NCI-H510A (cell line): Measurements from ENCODE around the gene SNRPA1.
A peak's percentile ranks its signal among the peaks of the same experiment; 100 is the strongest.
"Not testable (repeated sequence)": the region's sequence is repeated elsewhere in the genome, so short reads cannot be mapped to it uniquely, and the experiment has no call there.

Experiments used
- DNase-seq: peaks from one replicate; lab custom pipeline; 2025; lab: John Stamatoyannopoulos, UW

SNRPA1 gene

DNA sequence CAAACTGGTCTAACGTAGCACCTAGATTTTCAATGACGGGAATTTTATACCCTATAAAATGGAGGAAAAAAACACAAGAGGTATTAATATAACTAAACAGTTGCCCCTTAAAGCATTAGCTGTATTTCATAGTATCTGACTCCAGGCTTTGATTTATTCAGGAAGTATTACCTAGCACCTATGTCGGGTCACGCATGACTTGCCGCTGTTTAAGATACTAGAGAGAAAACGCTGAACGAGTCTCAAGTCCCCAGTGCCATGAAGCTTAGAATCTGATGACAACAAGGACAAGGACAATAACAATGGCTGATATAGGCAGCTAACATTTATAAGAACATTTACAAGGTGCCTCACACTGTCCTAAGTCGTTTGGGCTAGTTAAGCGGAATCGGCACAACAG lies 1.9 kb downstream of the SNRPA1 start:
- no peak for DNase-seq

DNA sequence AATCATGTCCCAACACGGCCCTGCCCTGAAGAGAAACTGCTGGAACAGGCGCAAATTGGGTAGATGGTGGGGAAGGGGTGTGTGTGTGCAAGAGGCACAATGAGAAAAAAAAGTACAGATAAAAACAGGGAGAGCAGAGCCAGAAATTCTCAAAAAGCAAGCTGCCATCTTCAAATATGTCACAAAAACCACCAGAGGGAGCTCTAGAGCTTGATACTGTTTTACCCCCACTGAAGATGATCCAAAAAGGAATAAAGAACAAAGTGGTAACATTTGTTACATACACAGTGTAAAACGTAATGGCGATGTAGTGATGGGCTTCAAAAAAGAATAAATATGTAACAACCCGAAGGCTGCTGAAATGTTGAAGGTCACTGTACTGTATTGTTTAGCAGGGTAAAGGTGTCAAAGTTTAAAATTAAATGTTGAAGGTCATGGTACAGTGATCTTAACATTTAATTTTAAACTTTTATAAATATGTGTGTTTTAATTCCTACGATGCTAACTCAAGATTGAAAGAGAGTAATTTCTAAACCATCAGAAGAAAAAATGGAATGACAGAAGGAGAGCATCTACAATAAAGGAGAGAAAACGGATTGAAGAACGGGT lies 6.0 kb downstream of the SNRPA1 start:
- DNase-seq = no peak

DNA sequence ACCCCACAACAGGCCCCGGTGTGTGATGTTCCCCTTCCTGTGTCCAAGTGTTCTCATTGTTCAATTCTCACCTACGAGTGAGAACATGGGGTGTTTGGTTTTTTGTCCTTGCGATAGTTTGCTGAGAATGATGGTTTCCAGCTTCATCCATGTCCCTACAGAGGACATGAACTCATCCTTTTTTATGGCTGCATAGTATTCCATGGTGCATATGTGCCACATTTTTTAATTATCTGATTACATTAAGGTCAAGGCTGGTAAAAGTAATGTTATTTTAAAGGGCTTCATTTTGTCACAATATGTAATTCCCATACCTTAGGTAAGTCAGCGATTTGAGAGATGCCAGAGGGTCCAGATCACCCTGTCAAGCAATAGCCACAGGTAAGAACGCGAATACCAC lies 7.7 kb downstream of the SNRPA1 start:
- not testable (repeated sequence) for DNase-seq

DNA sequence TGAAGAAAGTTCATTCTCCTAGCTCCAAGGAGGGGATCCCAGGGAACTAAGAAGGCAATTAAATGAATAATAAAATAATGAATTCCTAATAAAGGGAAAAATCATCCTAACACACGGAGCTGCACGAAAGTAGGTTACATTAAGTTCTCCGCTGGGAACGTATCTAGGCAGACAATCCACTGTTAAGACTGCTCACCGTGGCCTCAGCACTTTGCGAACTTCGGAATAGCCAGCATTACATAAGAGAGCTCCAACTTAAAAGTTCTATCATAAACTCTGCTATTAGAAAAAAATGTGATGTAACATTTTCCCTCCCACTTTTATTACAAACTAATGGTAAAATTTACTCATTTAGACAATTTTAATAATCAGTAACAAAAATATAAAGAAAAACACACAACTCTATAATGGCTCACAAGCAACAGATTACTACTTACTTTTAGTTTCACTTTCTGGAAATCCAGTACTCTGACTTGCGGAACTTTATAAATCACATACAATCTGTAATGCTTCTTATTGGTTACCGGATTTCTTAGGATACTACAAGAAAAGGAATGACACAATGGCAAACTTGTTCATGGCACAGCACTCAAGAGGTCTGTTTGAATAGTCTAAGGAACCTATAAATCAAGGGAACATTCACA lies 8.5 kb downstream of the SNRPA1 start:
- no peak for DNase-seq

DNA sequence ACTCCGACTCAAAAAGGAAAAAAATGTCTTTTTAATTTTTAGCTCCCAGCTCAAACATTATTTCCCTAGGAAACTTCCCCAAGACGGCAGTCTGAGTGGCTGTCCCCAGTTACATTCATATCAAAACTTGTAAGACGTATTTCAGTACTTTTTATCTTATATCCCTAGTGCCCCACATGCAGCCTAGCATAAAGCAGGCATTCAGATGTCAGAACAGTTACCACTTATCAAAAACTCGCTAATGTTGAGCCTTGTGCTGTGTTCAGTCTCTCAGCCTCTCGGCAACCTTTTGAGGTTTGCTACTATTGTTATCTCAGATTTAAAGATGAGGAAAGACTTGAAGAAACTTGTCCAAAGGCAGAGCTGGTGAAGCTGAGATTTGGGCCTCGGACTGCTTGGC lies 11.1 kb downstream of the SNRPA1 start:
- no peak for DNase-seq

DNA sequence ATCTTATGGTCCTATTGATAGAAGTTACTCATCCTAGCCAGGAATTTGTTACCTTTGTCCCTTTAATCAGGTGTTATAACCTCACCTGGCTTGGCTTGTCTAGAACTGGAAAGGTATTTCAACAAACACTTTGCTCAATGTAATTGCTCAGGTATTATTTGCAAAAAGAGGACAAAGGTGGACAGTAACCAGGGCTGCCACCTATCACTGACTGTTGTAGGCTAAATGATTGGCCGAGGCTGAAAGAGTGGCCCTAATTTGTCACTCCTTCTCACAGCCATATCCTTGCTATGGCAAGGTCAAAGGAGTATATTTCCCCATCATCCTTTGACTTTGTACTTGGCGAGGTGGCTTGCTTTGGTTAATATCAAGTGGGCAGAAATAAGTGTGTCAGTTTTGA lies 15.0 kb downstream of the SNRPA1 start:
- DNase-seq = no peak

DNA sequence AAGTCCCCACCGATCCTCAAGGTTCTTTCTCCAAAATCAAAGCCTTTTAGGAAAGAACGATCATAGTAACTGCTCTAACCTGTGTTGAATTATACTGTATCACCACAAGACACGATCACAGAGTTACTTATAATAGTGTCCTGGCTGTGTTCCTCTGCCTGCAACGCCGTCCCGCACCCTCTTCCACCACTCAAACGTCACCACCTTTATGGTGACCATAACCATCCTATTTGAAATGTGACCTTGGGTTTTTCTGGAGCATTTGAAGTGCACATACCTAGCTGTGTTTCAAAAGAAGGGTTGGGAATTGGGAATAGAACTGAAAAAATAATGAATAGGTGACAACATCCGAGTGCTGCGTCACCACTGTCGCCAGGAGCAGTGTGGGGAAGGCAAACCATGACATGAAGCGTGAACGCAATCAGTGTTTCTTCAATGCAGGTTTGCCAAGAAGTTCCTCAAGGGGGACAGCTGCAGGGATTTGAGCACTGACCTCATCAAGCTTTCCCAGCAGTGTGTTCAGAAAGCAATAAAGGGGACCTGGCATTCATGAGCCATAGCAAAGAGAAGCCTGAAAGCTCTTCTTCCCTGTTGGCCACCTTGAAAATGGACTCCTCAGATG lies 17.0 kb downstream of the SNRPA1 start:
- DNase-seq = no peak

DNA sequence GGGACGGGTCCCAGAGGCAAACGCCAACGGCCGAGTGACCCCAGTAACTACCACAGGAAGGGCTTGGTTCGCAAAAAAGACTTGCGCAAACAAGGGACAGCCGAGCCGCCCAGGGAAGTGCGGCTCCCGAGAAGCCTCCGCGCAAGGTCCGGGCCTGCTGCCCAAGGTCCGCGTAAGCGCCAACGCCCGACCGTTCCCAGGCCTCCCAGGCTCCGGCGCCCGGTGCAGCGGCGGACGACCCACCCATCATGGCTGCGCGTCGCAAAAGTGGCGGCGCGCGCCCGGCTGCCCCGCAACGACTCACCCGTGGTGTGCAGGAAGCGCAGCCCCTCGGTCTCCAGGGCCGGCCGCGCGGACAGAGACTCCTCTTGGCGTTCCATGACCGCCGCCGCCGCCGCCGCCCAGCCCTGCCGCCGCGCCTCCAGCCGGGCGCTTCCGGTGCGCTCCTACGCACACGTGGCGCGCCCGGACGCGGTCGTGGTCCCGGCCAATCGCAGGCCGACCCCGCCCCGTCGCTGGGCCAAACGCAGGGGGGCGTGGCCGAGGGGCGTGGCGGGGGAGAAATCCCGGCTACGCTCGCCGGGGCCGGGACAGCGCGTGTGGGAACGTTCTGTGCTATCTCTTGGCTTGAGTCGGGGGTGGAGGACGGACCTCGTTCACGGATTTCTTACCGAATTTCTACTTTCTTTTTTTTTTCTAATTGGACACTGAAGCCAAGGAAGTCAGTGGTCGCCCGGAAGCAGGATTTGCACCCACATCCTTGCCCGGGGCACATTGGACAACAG lies 17.8 kb downstream of the SNRPA1 start, which contains the start of gene SELENOS:
SELENOS (minus strand) TSS at position 448 of the 785 bp plus-strand sequence; CDS start at position 380, 68 bp downstream.
- DNase-seq = peak; percentile 77

DNA sequence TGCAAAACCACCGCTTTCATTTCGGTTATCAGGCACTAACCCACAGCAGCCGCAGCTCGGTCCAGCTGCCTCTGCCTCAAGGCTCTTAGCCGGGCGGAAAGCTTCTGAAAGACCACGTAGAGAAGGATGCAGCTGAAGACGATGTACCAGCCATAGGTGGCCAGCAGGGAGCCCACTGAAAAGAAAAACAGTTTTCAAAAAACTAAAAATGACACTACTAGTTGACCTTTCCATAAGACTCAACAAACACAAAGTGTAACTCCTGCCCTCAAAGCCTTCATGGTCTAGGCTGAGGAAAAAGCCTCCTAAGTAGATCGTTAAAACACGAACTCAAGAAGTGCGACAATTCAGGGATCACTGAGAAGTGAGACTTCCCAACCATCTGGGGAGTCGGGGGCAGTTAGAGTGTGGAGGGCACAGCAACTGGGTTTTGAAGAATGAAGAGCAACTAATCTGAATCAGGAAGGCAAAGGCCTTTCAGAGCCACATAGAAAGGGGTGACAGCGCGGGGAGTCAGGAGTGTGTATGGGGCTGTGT lies 18.5 kb downstream of the SNRPA1 start:
- no peak for DNase-seq

DNA sequence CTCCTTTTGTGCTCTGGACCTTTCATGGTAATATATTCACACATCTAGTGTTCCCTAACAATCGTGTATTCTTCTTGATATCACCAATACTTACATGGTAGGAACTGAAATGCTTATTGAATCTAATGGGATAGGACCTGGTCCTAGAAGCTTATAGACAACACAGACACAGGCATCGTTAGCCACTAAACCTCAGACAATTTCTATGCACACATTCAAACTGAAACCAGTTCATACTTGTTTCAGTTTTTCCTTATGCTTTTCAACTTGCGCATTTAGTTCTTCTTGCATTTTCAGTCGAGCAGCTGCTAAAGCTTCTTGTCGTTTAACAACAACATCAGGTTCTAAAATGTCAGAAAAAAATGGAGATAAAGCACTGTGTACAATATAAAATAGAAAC lies 20.0 kb downstream of the SNRPA1 start:
- DNase-seq = no peak

DNA sequence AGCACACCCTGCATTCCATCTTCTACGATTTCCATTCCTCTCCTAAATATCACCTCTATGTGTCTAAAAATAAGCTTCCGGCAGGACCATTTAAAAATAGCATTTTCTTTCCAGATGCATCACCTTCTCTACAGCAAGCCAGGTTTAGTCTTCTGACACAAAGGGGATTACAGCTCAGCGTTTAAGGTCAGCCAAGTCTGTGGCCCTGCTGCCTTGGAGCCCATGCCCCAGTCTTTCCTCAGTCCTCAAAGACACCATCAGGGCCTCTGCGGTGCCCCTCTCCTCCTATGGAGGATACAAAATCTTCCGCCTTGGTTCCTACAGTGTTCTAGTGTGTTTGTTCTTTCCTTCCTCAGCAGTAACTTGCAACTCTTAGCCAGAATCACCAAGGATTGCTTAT lies 21.5 kb downstream of the SNRPA1 start:
- no peak for DNase-seq

DNA sequence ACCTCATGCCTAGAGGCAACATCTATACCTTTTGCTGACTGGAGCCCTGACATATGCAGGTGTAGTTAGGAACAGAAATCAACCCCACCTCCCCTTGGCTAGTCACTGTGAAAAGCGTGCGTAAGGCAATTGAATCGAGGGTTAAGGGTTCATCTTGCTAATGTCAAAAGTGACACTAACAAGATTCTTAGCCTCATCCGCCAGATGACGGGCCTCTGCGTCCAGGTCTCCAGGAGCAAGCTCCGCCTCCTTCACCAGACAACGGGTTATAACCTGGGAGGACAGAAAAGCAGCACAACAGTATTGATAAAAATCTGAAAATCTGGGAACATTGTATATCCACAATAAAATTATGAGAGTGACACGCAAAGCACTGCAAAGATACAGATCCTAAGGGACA lies 22.5 kb downstream of the SNRPA1 start:
- DNase-seq = no peak

DNA sequence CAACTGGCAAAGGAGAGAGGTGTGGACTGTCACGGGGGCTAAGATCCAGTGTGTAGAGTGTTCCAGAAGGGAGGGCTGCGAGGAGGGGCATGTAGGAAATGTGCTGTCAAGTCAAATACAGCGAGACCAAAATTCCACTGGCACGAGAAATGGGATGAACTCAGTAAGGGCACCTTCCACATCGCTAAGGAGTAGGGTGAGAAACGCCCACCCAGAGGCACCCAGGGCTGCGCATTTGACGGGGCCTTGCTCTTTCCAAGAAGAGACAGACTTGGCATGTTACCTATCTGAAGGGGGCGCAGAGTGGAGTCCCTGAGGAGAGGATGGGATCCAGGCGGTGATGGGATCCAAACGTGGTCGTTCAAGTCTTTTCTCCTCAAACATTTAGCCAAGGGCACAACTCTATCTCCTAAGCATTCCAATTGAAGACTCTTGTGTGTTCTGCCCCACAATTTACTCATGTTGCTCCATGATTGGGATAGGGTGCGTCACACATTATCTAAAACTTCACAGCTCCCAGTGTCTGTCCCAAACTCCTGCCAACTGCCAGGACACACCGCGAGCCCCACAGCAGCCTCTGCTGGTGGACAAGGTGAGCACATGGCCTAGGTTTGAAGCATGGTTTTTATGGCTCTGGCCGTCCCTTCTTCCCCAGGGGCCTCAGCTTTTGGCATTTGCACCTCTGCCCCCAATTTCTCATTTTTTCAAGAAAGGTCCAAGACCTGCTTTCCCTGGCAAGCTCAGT lies 25.4 kb downstream of the SNRPA1 start:
- no peak for DNase-seq

DNA sequence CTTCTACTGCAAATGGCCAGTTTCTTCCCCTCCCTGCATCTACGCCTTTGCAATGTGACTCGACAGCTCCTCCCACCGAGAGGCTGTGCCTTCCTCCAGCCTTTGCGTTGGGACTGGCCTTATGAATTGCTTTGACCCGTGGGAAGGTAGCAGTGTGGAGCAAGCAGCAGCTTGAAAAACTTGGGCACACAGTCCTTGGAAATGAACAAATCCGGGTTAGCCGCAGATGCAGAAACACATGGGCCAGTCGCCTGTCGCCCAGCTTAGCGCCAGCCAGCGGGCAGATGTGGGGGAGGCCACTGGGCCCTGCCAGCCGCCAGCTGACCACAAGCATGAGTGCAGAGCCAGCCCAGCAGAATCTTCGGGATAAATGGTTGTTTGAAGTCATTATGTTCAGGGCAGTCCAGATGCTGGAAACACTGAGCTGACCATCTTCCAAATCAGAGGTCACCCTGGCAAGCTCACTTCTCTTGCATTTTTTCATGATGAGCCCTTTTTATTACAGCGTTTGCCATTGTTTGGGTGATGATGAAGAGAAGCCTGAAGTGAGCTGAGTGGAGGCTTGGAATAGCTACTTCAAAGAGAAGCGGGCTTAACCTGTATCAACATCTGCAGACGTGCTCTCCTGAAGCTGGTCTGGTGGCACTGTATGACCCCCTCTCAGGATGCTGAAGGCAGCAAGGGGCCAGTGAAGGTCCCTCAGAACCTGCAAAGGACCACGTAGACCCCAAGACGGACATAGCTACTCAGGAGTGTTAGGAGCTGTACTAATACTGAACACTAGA lies 27.5 kb downstream of the SNRPA1 start:
- DNase-seq = no peak

DNA sequence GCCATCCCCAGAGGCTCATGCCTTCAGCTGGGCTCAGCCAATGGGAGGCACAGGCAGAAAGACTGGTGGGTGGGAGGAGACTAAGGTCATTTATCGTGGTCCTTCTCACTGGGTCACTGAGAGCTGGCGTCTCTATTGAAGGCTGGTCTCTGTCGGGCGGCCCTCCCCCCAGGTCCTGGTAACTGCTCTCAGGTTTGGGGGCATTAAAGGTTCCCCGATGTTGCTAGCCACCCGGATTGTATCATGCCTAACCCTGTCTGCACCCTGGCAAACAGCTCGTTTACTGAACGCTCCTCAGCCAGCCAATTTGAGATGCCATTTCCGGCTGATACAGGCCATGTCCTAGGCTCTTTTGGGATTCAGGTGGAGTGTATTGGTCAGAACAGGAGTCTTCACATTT lies 28.3 kb downstream of the SNRPA1 start:
- no peak for DNase-seq

DNA sequence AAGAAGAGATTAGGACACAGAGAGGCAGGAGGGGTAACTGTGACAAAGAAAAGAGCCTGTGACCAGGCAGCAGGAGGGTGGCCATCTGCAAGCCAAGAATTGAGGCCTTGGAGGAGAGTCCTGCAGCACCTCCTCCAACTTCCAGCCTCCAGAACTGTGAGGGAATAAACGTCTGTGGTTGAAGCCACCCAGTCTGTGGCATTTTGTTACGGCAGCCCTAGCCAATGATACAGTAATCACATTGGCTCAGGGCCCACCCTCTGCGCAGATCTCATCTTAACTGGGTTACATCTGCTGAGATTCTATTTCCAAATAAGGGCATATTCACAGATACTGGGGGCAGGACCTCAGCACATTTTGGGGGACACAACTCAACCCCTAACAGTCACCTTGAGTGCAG lies 29.0 kb downstream of the SNRPA1 start:
- DNase-seq = no peak

DNA sequence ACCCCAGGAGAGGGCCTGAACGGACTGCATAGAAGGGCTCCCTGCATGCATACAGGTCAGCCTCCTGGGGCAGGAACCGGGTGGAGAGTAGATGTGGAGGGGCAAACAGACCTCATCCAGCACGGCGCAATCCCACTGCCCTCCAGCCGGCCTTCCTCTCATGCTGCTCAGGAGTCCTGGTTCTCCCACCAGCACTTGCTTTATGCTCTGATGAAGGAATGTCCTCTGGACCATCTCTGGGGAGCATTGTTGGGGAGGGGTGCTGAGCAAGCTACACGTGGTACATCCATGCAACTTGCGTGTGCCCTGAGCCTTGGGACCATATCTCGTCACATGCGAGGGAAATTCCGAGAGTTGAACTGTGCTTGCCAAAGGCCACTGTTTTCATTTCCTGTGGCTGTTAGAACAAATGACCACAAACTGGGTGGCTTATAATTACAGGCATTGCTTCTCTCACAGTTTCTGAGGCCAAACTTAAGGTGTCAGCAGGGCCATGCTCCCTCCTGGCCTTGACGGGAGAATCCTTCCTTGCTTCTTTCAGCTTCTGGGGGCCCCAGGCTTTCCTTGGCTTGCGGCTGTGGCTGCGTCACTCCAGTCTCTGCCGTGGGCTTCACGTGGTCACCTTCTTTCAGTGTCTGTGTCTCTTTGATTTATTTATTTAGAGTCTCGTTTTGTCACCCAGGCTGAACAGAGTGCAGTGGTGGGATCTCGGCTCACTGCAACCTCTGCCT lies 30.0 kb downstream of the SNRPA1 start:
- DNase-seq = no peak

DNA sequence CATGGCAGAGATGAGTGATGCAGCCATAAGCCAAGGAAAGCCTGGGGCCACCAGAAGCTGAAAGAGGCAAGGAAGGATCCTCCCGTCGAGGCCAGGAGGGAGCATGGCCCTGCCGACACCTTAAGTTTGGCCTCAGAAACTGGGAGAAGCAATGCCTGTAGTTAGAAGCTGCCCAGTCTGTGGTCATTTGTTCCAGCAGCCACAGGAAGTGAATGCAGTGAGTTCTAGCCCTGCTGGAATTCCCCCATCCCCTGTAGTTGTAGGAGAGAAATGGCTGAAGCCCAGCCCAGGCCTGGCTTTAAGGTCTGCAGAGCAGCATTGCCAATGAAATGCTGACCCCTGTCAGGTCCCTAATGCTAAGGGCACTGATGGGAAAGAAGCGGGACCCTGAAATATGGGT lies 31.0 kb downstream of the SNRPA1 start:
- DNase-seq = no peak

DNA sequence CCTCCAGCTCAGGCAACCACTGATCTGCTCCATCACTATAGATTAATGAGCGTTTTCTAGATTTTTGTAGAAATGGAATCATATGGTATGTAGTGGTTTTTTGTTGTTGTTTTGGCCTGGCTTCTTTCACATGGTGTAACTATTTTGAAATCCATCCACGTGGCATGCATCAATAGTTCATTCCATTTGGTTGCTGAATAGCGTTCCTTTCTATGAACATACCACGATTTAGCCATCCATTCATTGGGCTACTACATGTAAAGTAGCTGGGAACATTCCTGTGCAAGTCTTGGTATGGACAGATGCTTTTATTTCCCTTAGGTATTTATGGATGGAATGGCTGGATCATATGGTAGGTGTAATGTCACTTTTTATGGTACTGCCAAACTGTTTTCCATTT lies 32.5 kb downstream of the SNRPA1 start:
- no peak for DNase-seq
